ENCODE measurements around the gene SH2D5.
"Not testable (repeated sequence)": the region's sequence is repeated elsewhere in the genome, so short reads cannot be mapped to it uniquely, and the experiment has no call there.

SH2D5 gene

DNA sequence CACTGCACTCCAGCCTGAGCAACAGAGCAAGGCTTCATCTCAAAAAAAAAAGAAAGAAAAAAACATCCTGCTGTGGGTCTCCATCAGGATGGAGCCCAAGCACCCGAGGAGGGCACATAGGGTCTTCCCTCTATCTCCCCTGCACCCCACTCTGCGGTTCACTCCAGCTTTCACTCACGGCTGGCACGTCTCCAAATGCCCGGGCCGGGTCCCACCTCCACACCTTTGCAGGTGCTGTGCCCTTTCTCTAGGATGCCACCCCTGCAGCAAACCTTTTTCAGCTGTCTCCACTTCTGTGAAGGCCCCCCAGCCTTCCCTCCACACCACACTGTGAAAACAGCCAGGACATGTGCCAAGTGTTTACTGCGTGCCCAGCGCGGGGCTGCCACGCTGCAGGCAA is 48.9 kb downstream of the SH2D5 start:
- ChIA-PET CTCF (no interaction called here), POLR2A (ENCODE audit: low non-redundant PET) (no interaction called here)
- no peak overlapping the region for H3K27ac ChIP-seq
- TF ChIP-seq CTCF (conservative IDR thresholded peaks at IDR 0.05; ENCODE audit: low read depth) = no peak
- no peak for DNase-seq (ENCODE audit: low spot score)

DNA sequence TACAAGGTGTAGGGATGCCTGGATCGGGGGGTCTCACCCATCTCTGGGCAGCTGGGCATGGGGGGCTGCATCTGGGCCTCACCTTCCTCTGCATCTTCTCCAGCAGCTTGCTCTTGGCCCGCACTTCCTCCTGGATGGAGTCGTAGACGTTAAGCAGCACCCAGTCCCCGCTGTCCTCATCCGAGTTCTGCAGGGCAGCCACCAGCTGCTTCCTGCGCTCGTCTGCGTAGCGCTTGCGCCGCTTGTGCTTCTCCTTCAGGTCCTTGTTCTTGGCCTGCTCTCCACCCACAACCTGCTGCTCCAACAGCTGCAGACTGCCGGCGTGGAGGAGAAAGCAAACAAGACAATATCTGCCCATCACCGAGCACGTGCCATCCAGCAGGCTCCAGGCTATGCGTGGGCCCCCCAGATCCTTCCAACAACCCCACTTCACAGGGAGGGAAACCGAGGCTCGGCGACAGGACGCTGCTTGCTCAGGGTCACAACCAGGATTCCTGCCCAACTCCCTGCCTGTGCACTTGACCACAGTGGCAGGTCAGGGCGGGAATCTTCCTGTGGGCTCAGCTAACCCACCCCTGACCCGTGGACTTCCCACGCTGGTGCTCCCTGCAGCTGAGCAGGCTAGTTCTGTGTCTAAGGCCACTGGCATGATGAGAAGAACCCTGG is 49.8 kb downstream of the SH2D5 start:
- no peak for TF ChIP-seq CTCF (conservative IDR thresholded peaks at IDR 0.05; ENCODE audit: low read depth)
- ChIA-PET POLR2A (ENCODE audit: low non-redundant PET) (no interaction called here), CTCF (no interaction called here)
- no peak for DNase-seq (ENCODE audit: low spot score)
- H3K27ac ChIP-seq = no peak overlapping the region

DNA sequence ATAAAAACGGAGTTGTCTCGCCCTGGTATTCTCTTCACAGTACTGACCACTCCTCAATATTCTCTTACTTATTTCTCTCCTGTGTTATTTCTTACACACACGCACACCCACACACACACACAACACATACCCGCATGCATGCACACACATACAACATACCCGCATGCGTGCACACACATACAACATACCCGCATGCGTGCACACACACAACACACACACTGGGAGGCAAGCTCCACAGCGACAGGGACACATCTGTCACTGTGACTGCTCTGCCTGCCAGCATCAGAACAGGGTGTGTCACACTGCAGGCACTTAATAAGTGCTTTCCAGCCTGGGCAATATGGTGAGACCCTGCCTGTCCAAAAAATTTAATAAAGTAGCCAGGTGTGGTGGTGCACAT is 50.5 kb downstream of the SH2D5 start:
- no peak overlapping the region for H3K27ac ChIP-seq
- POLR2A ChIA-PET (ENCODE audit: low non-redundant PET) = no interaction called here
- TF ChIP-seq CTCF (conservative IDR thresholded peaks at IDR 0.05; ENCODE audit: low read depth) = no peak
- no peak for DNase-seq (ENCODE audit: low spot score)
- CTCF ChIA-PET = no interaction called here

GRCh38 chr1:20680269-20680668 is 52.2 kb downstream of the SH2D5 start:
- CTCF ChIA-PET = no interaction called here
- POLR2A ChIA-PET (ENCODE audit: low non-redundant PET) = no interaction called here
- no peak overlapping the region for H3K27ac ChIP-seq
- TF ChIP-seq CTCF (conservative IDR thresholded peaks at IDR 0.05; ENCODE audit: low read depth) = no peak
- DNase-seq (ENCODE audit: low spot score) = no peak

DNA sequence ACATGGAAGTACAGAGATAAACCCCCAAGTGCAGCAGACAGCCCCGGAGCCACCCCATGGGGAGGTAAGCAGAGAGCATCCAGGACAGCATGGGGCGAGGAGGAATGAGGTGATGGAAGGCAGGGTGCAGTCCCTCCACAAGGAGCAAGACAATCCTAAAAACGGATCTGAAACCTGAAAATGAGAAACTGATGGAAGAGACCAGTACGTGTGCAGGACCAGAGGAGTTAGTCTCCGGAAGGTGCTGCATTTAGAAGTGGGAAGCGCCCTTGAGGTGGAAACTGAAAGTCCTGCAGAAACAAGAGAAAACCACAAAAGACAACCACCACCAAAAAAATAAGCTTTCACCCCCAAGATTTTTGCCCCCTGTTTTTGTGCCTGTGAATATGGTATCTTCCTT is 53.9 kb downstream of the SH2D5 start:
- POLR2A ChIA-PET (ENCODE audit: low non-redundant PET) = no interaction called here
- H3K27ac ChIP-seq = no peak overlapping the region
- no peak for TF ChIP-seq CTCF (conservative IDR thresholded peaks at IDR 0.05; ENCODE audit: low read depth)
- no peak for DNase-seq (ENCODE audit: low spot score)
- CTCF ChIA-PET = no interaction called here

DNA sequence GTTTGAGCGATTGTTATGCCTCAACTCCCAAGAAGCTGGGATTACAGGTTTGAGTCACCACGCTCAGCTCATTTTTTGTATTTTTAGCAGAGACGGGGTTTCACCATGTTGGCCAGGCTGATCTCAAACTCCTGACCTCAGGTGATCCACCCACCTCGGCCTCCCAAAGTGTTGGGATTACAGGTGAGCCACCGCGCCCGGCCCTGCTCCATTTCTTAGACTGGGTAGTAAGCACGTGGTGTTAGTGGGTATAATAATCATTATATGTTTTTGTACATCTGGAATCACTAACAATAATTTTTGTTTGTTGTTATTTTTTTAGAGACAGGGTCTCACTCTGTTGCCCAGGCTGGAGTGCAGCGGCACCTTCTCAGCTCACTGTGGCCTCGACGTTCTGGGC is 58.9 kb downstream of the SH2D5 start:
- CTCF ChIA-PET = interaction anchor here (0.6 kb wide), 1 partner anchor 60 kb away, joined by 5 read pairs; no protein-coding TSS in a partner anchor
- POLR2A ChIA-PET (ENCODE audit: low non-redundant PET) = interaction anchor here (0.6 kb wide), 1 partner anchor 149 kb away, joined by 6 read pairs; no protein-coding TSS in a partner anchor
- H3K27ac ChIP-seq; DNase-seq (ENCODE audit: low spot score): not testable (repeated sequence)

GRCh38 chr1:20672265-20672632 is 60.3 kb downstream of the SH2D5 start:
- H3K27ac ChIP-seq = no peak overlapping the region
- no peak for DNase-seq (ENCODE audit: low spot score)
- CTCF ChIA-PET = no interaction called here
- TF ChIP-seq CTCF (conservative IDR thresholded peaks at IDR 0.05; ENCODE audit: low read depth) = no peak
- POLR2A ChIA-PET (ENCODE audit: low non-redundant PET) = no interaction called here

Measured in RWPE1 (cell line).